GM18519 (cell line): Measurements from ENCODE around the gene PRKN.
"Not testable (repeated sequence)": the region's sequence is repeated elsewhere in the genome, so short reads cannot be mapped to it uniquely, and the experiment has no call there.

ENCODE experiments used
- ATAC-seq: cut with Tn5 transposase; IDR thresholded peaks from one replicate; pipeline ENCODE4 v1.9.1; 2021; ENCODE audit warnings: mild to moderate bottlenecking, moderate library complexity; ENCODE audit not compliant: unreplicated experiment, low FRiP score

Gene PRKN

GRCh38 chr6:161496941-161497340 is 1230.6 kb downstream of the PRKN start:
- no peak for ATAC-seq

GRCh38 chr6:161496271-161496670 is 1231.3 kb downstream of the PRKN start:
- ATAC-seq, result not testable (repeated sequence)

GRCh38 chr6:161494566-161494965 is 1233.0 kb downstream of the PRKN start:
- no peak for ATAC-seq

- no peak for ATAC-seq
Measured at GRCh38 chr6:161493576-161494118, 1233.9 kb downstream of the PRKN start.

- no peak for ATAC-seq
Measured at GRCh38 chr6:161489626-161490306, 1237.8 kb downstream of the PRKN start.

GRCh38 chr6:161487694-161488093 is 1239.9 kb downstream of the PRKN start:
- ATAC-seq, result no peak

GRCh38 chr6:161487217-161487531 is 1240.4 kb downstream of the PRKN start:
- no peak for ATAC-seq

GRCh38 chr6:161486361-161487216 is 1241.0 kb downstream of the PRKN start:
- no peak for ATAC-seq

- no peak for ATAC-seq
Measured at GRCh38 chr6:161482517-161482858, 1245.1 kb downstream of the PRKN start.

GRCh38 chr6:161481786-161482516 is 1245.6 kb downstream of the PRKN start:
- no peak for ATAC-seq

GRCh38 chr6:161480421-161481155 is 1247.0 kb downstream of the PRKN start:
- no peak for ATAC-seq

GRCh38 chr6:161479376-161479775 is 1248.2 kb downstream of the PRKN start:
- no peak for ATAC-seq

GRCh38 chr6:161477876-161478425 is 1249.6 kb downstream of the PRKN start:
- ATAC-seq, result no peak

GRCh38 chr6:161476711-161477110 is 1250.9 kb downstream of the PRKN start:
- ATAC-seq, result no peak

- ATAC-seq, result no peak
Measured at GRCh38 chr6:161465403-161465802, 1262.2 kb downstream of the PRKN start.

GRCh38 chr6:161463071-161463470 is 1264.5 kb downstream of the PRKN start:
- no peak for ATAC-seq

GRCh38 chr6:161462148-161462547 is 1265.4 kb downstream of the PRKN start:
- no peak for ATAC-seq

- ATAC-seq, result no peak
Measured at GRCh38 chr6:161459008-161459615, 1268.5 kb downstream of the PRKN start.

GRCh38 chr6:161458201-161458951 is 1269.2 kb downstream of the PRKN start:
- no peak for ATAC-seq
